Measurements from ENCODE around the gene CGB1.

DNA sequence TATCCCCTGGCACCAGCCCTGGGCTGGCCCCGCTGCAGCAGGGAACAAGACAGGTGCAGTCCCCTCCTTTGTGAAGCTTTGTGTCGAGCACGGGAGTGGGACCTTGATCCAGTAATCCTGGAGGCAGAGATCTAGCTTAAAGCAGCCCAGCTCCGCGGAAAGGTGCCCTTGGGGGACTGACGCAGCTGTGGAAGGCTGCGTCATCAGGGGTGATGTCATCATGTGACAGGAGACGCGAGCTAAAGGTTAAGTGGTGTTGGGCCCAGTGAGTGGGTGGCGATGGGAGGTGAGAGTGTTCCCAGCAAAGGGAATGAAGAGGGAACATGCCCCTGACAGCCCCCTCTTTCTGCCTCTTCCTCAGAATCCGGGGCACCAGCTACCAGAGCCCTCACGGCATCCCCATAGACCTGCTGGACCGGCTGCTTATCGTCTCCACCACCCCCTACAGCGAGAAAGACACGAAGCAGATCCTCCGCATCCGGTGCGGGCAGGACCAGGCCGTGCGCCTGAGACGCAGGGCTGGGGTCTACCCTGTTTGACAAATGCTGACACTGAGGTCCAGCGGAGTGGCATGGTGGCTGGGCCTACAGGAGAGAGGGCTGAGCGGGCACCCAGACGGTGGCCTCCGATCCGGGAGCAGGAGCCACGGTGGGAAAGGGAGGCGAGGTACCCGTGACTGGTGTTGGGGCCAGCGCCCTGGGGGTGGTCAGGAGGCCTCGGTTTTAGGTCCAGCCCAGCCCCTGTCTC is 22.4 kb downstream of the CGB1 start:
- TF ChIP-seq POLR2A (IDR thresholded peaks at IDR 0.05; ENCODE audit: low read length) (no peak), CBX2 (IDR thresholded peaks at IDR 0.05; ENCODE audit: borderline replicate concordance, low read depth) (no peak)
- TF ChIP-seq, protein P1, sequence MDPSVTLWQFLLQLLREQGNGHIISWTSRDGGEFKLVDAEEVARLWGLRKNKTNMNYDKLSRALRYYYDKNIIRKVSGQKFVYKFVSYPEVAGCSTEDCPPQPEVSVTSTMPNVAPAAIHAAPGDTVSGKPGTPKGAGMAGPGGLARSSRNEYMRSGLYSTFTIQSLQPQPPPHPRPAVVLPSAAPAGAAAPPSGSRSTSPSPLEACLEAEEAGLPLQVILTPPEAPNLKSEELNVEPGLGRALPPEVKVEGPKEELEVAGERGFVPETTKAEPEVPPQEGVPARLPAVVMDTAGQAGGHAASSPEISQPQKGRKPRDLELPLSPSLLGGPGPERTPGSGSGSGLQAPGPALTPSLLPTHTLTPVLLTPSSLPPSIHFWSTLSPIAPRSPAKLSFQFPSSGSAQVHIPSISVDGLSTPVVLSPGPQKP (IDR thresholded peaks at IDR 0.05; ENCODE audit: low read depth, low read length), result no peak
- TF ChIP-seq, protein P2, sequence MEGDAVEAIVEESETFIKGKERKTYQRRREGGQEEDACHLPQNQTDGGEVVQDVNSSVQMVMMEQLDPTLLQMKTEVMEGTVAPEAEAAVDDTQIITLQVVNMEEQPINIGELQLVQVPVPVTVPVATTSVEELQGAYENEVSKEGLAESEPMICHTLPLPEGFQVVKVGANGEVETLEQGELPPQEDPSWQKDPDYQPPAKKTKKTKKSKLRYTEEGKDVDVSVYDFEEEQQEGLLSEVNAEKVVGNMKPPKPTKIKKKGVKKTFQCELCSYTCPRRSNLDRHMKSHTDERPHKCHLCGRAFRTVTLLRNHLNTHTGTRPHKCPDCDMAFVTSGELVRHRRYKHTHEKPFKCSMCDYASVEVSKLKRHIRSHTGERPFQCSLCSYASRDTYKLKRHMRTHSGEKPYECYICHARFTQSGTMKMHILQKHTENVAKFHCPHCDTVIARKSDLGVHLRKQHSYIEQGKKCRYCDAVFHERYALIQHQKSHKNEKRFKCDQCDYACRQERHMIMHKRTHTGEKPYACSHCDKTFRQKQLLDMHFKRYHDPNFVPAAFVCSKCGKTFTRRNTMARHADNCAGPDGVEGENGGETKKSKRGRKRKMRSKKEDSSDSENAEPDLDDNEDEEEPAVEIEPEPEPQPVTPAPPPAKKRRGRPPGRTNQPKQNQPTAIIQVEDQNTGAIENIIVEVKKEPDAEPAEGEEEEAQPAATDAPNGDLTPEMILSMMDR (IDR thresholded peaks at IDR 0.05), result no peak
